ENCODE results near the gene RNF220. TPM values are rescaled to one million over a fixed set of nuclear protein-coding genes. Genes with fewer than 3 reads are reported as not detected.

RNF220 gene
- total and polyA plus RNA-seq, 2 donors (not counting 3 experiments of a cell fraction or from before 2014, with no cell fraction given): 62.7 to 66.6 TPM

GRCh38 chr1:44654621-44655187 lies 249.6 kb downstream of the RNF220 start:
- no peak overlapping the region for H2AFZ ChIP-seq (ENCODE audit: low read depth, low read length)
- TF ChIP-seq EZH2 (IDR thresholded peaks at IDR 0.05; ENCODE audit: borderline replicate concordance, low read depth, low read length, severe bottlenecking) (no peak), POLR2AphosphoS5 (IDR thresholded peaks at IDR 0.05; ENCODE audit: insufficient read depth, low read depth, low read length) (no peak), GATA2 (IDR thresholded peaks at IDR 0.05; ENCODE audit: insufficient read depth, insufficient read length, low read depth, low read length) (no peak), POLR2A (IDR thresholded peaks at IDR 0.05; ENCODE audit: low read depth, low read length) (no peak), FOS (IDR thresholded peaks at IDR 0.05; ENCODE audit: borderline replicate concordance, insufficient read depth, low read length) (no peak), JUN (IDR thresholded peaks at IDR 0.05; ENCODE audit: borderline replicate concordance, insufficient read depth, insufficient read length, low read depth) (no peak), MYC (IDR thresholded peaks at IDR 0.05; ENCODE audit: low read depth, low read length) (no peak), MAX (IDR thresholded peaks at IDR 0.05; ENCODE audit: insufficient read depth, insufficient read length) (no peak), CTCF (IDR thresholded peaks at IDR 0.05; ENCODE audit: extremely low read depth in 1 of 2, insufficient read depth in 1 of 2, low read depth in 1 of 2, low read length in 2 of 2) (no peak)

More at GRCh38 chr1:44654621-44655187, 249.6 kb downstream of the RNF220 start:
- ChIA-PET CTCF (interaction anchor here (1.2 to 1.8 kb wide), 3 partner anchors 9 to 46 kb away, joined by 3 to 4 read pairs (median 3); no protein-coding TSS in a partner anchor), POLR2A (no interaction called here)
- dilution Hi-C loops (cut with MboI; ENCODE audit: extremely low pct_ligation_motif_present, low sequenced_read_pairs): no loop called here
- H3K36me3 ChIP-seq (ENCODE audit: control insufficient read depth in 2 of 2, extremely low read depth in 1 of 2, insufficient read depth in 2 of 2, low read length in 2 of 2): peaks cover 0 to 15% of the 10 kb centered on the region in 2 experiments
- intact Hi-C loops (cut with micrococcal nuclease): loop anchor here (1.0 kb wide), 1 partner anchor 20 kb away; the partner anchor contains the start of genes ARMH1 and TMEM53
- H3K4me2 ChIP-seq (ENCODE audit: insufficient read depth, low read length): no peak overlapping the region
- no peak overlapping the region for H3K4me3 ChIP-seq (replicated peaks in 1 of 3; ENCODE audit: insufficient read depth in 1 of 3, low read depth in 1 of 3, low read length in 3 of 3)
- DNase-seq (ENCODE audit: low read depth, low spot score) (no peak), FAIRE-seq (no peak)
- BruUV-seq (replicated peaks): no TSS peak
- H3K27ac ChIP-seq (ENCODE audit: insufficient read depth, low read depth, low read length): no peak overlapping the region
- no peaks in the 10 kb centered on the region for H3K4me1 ChIP-seq (ENCODE audit: control insufficient read depth, extremely low read depth, insufficient read depth, low read length)
- H3K79me2 ChIP-seq (ENCODE audit: control insufficient read depth, insufficient read depth, low read length): no peaks in the 10 kb centered on the region
- H4K20me1 ChIP-seq (replicated peaks; ENCODE audit: control insufficient read depth, extremely low read depth, insufficient read depth, low read length): no peaks in the 10 kb centered on the region
- no peaks in the 10 kb centered on the region for H3K9me1 ChIP-seq (replicated peaks; ENCODE audit: control insufficient read depth, extremely low read depth, insufficient read depth, low read length)
- H3K9ac ChIP-seq (replicated peaks; ENCODE audit: extremely low read depth, insufficient read depth, low read length): no peak overlapping the region
- H3K9me3 ChIP-seq (replicated peaks; ENCODE audit: control insufficient read depth, insufficient read depth, low read length): no peaks in the 10 kb centered on the region
- H3K27me3 ChIP-seq (ENCODE audit: control insufficient read depth in 2 of 2, insufficient read depth in 2 of 2, low read length in 2 of 2): no peaks in the 10 kb centered on the region
